GM18868 (cell line): Measurements from ENCODE around the gene COL6A5.

Experiments used
- ATAC-seq: cut with Tn5 transposase; IDR thresholded peaks from one replicate; pipeline ENCODE4 v1.9.1; 2021; ENCODE audit warnings: mild to moderate bottlenecking, moderate library complexity; ENCODE audit not compliant: unreplicated experiment

COL6A5 gene

DNA sequence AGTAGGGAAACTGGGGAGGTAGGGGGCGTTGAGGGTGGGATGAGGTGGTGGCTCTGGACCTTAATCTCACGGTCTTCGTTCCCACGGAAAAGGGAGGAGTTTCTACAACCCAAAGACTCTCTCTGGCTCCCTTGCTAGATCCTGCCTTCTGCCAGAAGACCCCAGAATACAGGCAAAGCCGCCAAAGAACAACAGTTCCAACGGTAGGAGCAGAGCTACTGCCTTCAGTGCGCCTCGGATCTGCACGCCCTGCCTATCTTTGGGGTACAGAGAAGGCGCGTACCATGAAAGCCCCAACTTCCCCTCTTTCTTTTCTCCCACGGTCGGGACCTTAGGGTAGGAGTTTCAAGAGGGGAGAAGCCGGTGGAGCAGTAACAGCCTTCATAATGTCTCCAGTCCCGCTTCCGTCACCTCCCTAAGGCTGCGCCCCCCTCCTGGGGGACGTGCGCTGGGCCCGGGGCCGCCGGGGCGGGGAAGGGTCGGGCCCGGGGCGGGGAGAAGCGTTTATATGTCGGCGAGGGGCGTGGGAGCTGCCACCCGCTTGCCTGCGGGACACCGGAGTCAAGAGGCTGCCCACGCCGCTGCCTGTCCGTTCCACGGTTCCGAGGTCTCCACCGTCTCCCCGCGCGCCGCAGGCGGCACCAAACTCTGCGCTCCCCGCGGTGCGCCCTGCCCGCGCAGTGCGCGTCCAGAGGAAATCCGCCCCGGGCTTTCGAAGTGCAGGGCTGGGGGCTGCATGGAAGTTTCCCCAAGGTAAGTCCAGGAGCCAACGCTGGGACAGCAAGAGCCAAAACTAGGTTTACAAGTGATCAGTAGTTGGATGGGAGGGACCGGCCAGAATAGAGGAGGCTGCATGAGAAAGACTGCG is 171.4 kb downstream of the COL6A5 start, which contains the start of gene COL6A6:
TSS of gene COL6A6 (plus strand) at position 533 of the 868 bp plus-strand sequence. CDS start 43,188 bp downstream, outside the sequence.
- no peak for ATAC-seq

DNA sequence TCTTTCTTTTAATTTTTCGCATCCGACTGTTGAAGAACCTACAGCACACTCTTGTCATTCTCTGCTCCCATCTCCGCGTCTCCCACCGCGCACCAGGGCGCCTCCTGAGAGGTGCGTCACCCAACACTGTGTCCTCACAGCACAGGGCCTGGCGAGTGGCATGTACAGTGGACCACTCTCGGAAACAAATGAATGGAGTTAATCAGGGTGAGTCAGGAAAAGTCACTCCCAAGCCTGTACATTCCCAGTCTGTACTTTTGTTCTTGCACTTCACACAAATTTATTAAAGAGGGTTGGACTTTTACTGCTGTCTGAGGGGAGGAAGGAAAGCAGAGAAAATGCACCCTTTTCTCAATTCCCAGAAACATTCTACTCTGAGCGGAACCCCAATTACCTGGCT is 172.1 kb downstream of the COL6A5 start:
- ATAC-seq = no peak

DNA sequence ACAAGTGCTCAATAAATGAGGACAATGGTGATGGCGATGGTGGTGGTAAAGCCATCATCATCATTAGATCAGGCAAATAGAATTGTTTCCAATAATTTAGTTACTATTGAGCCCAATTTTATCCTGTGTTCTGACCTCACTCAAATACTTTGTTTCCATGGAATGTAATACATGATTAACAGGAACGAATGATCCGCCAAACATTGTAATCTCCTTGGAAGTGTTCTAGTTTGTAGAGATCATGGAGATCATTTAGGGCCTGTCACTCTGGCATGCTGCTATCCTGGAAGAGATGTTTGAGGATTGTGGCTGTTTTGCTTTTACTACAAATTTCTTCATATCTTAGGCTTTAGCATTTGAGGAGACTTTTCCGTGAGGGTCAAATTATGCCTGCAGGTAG is 174.3 kb downstream of the COL6A5 start:
- no peak for ATAC-seq

DNA sequence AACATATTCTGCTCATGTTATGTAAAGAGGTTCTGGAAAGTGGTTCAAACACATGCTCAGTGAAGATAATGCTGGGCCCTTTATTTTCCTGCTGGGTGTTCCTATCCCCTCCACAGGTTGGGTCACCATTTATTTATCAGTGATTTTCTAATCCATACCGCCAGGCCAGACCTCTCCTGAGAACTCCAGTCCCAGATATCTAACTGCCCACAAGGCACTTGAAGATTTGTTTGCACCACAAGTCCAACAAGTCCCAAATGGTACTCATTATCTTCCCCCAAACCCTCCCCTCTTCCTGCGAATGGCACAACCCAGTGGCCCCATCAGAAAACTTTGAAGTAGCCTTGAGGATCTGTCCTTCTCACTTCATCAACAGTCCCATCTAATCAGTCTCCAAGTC is 176.9 kb downstream of the COL6A5 start:
- no peak for ATAC-seq

DNA sequence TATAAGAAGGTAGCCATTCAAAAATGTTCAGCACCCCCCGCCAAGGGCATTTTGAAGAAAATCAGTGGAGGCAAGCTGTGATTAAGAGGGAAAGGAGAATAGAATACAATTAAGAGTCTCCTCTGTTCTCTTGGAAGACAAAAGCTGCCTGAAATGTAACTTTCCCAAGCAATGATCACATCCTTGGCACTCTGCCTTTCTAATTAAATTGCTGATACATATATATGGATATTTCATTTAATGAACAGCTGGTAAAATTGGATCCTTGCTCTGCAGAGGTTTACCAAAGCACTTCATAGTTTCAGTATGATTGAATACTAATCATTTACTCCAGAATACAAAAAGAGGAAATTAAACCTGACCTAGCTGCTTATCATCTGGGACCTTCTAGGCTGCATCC is 182.0 kb downstream of the COL6A5 start:
- ATAC-seq = no peak

DNA sequence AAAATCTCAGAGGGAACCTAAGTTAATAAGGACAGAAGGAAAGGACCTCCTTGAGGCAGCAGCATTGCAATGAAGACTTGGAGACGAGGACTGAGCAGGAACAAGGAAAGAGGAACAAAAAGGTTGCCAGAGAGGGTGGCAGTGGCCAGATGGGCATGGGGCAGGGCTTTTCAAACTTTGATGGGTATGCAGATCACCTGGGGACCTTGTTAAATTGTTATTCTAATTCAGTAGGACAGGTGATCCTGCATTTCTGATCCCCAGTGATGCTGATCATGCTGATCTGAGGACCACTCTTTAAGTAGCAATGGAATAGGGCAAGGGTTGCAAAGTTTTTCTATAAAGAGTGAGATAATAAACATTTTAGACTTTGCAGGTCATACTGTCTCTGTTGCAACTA is 182.6 kb downstream of the COL6A5 start:
- ATAC-seq = no peak

DNA sequence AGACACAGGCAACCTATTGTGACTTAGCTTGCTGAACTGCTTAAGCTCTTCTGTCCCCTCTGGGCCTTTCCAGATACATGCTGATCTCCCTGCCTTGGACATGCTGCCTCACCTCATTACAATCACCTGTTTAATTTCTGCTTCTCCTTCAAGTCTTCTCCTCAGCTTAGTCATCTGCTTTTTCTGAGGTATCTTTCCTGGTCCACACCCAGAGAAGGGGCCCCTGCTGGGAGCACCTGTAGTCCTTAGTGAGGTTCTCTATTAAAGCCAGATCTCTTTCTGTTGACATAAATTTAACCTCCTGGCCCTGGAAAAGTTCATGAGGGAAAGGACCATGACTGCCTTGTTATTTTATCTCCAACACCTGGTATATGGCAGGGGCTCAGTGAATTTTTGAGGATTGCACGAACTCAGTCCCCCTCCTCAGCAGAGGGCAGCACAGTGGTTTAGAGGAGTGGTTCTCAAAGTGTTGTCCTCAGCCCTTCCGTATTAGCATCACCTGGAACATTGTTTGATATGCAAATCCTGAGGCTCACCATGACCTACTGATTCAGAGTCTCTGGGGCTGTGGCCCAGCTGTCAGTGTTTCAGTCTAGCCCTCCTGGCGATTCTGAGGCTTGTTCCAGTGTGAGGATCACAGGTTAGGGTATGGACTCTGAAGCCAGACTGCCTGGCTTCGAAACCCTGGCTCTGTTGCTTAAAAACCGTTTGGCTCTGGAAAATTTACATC is 184.2 kb downstream of the COL6A5 start:
- no peak for ATAC-seq

DNA sequence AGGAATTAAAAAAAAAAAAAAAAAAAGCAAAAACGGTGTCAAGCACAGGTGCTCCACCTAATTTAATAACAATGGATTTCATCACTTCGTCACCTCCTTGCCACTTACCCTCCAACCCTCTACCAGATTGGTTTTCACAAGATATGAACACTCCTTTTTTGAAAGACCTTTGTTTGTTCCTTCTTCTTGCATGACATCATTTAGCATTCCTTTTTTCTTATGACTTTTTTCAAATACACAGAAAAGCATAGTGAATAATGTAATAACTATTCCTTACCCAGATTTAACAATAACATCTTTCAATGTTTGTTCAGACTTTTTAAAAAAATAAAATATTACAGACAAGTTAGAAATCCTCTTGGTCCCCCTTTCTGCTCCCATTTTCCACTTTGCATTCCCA is 187.8 kb downstream of the COL6A5 start:
- no peak for ATAC-seq
